IMR-90 (cell line): ENCODE data around the gene BTN2A1.

ENCODE experiments used
- CTCF ChIP-seq: conservative IDR thresholded peaks from 2 replicates; pipeline ENCODE4 v1.5.1; 2012; ENCODE audit warnings: mild to moderate bottlenecking, low read depth, low read length, improper control_type of control experiment
- RAD21 ChIP-seq: IDR thresholded peaks from 2 replicates; pipeline ENCODE4 v1.6.1; 2012; ENCODE audit warnings: low read length, improper control_type of control experiment

- TF ChIP-seq CTCF = no peak
- TF ChIP-seq RAD21 = no peak
These were observed 15.8 kb upstream of the BTN2A1 start for GRCh38 chr6:26441977-26442376.
